Keratinocyte (primary cell): Measurements from ENCODE around the gene LMTK2. TPM values are rescaled to one million over a fixed set of nuclear protein-coding genes. Genes with fewer than 3 reads are reported as not detected.

Experiments used
- DNase-seq: peaks from one replicate; pipeline ENCODE4 v3.0.0-alpha.2; 2011; ENCODE audit warnings: low read depth, missing footprints, low spot score
- FAIRE-seq: peaks from 2 replicates; lab custom pipeline; 2011; peaks lifted over from hg19 to GRCh38; lab: Jason Lieb, UNC
- H2AFZ ChIP-seq: 2 replicates; pipeline ENCODE4 v1.6.0; 2012; ENCODE audit warnings: low read length, control low read depth, inconsistent platforms; ENCODE audit not compliant: control insufficient read depth
- H3K27ac ChIP-seq: 2 replicates; pipeline ENCODE4 v1.5.1; 2011; ENCODE audit warnings: low read length; ENCODE audit not compliant: control insufficient read depth, insufficient read depth
- H3K27me3 ChIP-seq: 3 replicates; pipeline ENCODE4 v1.6.0; 2011; ENCODE audit warnings: low read length; ENCODE audit not compliant: control insufficient read depth, insufficient read depth; ENCODE audit errors: extremely low read depth
- H3K36me3 ChIP-seq, 2 experiments: 2 replicates in 1 of 2; 3 replicates in 1 of 2; pipeline ENCODE4 v1.5.1; 2011; ENCODE audit warnings: low read length in 2 of 2, mild to moderate bottlenecking in 1 of 2; ENCODE audit not compliant: control insufficient read depth in 2 of 2, insufficient read depth in 2 of 2; ENCODE audit errors: extremely low read depth in 1 of 2
- H3K4me1 ChIP-seq: 3 replicates; pipeline ENCODE4 v1.5.1; 2011; ENCODE audit warnings: low read length; ENCODE audit not compliant: control insufficient read depth, insufficient read depth; ENCODE audit errors: extremely low read depth
- H3K4me2 ChIP-seq: 3 replicates; pipeline ENCODE4 v1.6.0; 2011; ENCODE audit warnings: low read depth, low read length; ENCODE audit not compliant: control insufficient read depth, insufficient read depth; ENCODE audit errors: extremely low read depth
- H3K4me3 ChIP-seq, 3 experiments: fragments of 200-600 bp in 1 of 3; sonication (generic) in 1 of 3; 2 replicates in 2 of 3; 3 replicates in 1 of 3; pipeline ENCODE4 v1.5.1; 2011 to 2016; ENCODE audit warnings: low read length in 3 of 3, mild to moderate bottlenecking in 3 of 3, control low read depth in 2 of 3, inconsistent platforms in 1 of 3, low read depth in 1 of 3, mixed read lengths in 1 of 3, mixed run types in 1 of 3, moderate library complexity in 1 of 3; ENCODE audit not compliant: control insufficient read depth in 2 of 3, insufficient read depth in 2 of 3; ENCODE audit errors: extremely low read depth in 1 of 3
- H3K79me2 ChIP-seq: 2 replicates; pipeline ENCODE4 v1.6.0; 2012; ENCODE audit warnings: low read length; ENCODE audit not compliant: control insufficient read depth, insufficient read depth
- H3K9ac ChIP-seq: 3 replicates; pipeline ENCODE4 v1.6.0; 2011; ENCODE audit warnings: low read length; ENCODE audit not compliant: control insufficient read depth, insufficient read depth; ENCODE audit errors: extremely low read depth
- H3K9me1 ChIP-seq: 3 replicates; pipeline ENCODE4 v1.6.0; 2011; ENCODE audit warnings: low read length; ENCODE audit not compliant: control insufficient read depth, insufficient read depth; ENCODE audit errors: extremely low read depth
- H3K9me3 ChIP-seq: 2 replicates; pipeline ENCODE4 v1.5.1; 2012; ENCODE audit warnings: low read depth, low read length; ENCODE audit not compliant: control insufficient read depth
- H4K20me1 ChIP-seq: 3 replicates; pipeline ENCODE4 v1.6.0; 2011; ENCODE audit warnings: low read length; ENCODE audit not compliant: control insufficient read depth, insufficient read depth; ENCODE audit errors: extremely low read depth
- CTCF ChIP-seq, 3 experiments: IDR thresholded peaks in 1 of 3; conservative IDR thresholded peaks in 1 of 3; optimal IDR thresholded peaks in 1 of 3; 2 replicates in 2 of 3; 3 replicates in 1 of 3; pipeline versions ENCODE3 to v1.5.1; 2011; ENCODE audit warnings: low read length in 3 of 3, mild to moderate bottlenecking in 3 of 3, moderate library complexity in 2 of 3, control low read depth in 1 of 3, inconsistent platforms in 1 of 3; ENCODE audit not compliant: insufficient read depth in 2 of 3; ENCODE audit errors: extremely low read depth in 1 of 3
- EZH2 ChIP-seq: IDR thresholded peaks from one replicate; pipeline ENCODE4 v1.6.1; 2012; ENCODE audit warnings: inconsistent platforms, mild to moderate bottlenecking, low read length, moderate library complexity
- dilution Hi-C: fragments of 300-500 bp; cut with MboI; formaldehyde crosslinking; loops from one replicate; pipeline ENCODE4 v1.7.0; 2020; ENCODE audit warnings: low sequenced_read_pairs; ENCODE audit not compliant: extremely low pct_ligation_motif_present
- polyA plus RNA-seq, 5 experiments: library from polyadenylated mRNA; depleted of rRNA in 3 of 5; stranded (reverse) in 3 of 5; stranded (forward) in 1 of 5; unstranded in 1 of 5; fragments of >200 nt; gene quantifications; 1 replicate in 1 of 5; 2 replicates in 3 of 5; 3 replicates in 1 of 5; pipeline versions ENCODE4 v1.2.1 to v1.2.3, GENCODE V29; 2011 to 2012; ENCODE audit warnings: missing spikeins in 2 of 5, low read depth in 1 of 5, low replicate concordance in 1 of 5

LMTK2 gene
- polyA plus RNA-seq, 1 donor (not counting 4 experiments of a cell fraction or from before 2014, with no cell fraction given) = 6.6 TPM

DNA sequence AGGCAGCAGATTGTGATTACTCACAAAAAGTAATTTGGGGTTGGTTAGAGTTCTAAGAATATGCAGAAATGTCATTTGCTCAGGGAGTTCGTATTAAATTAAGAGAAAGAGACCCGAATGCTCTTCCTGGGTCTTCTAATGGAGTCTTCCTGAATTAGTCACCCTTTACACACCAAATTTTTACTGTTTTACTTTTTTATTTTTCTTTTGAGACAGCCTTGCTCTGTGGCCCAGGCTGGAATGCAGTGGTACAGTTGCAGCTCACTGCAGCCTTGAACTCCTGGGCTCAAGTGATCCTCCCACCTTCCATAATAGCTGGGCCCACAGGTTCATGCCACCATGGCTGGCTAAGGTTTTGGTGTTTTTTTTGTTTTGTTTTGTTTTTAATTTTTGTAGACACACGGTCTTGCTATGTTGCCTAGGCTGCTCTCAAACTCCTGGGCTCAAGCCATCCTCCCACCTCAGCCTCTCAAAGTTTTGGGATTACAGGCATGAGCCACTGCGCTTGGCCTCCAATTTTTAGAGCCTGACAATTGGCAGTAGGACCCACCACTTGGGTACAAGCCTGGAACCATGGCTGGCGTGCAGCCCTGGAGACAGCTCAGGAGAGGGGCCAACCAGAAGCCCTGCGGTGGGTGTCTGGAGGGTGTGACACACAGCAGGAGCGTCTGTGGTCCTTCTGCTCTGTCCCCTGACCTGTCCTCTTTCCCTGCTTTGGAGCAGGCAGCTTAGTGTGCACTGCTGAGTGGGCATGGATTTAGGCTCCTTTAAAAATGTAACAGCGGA, 88.2 kb downstream of the LMTK2 start:
- no peak for TF ChIP-seq EZH2
- no peak for TF ChIP-seq CTCF (optimal IDR thresholded peaks at IDR 0.05 in 1 of 3, IDR thresholded peaks at IDR 0.05 in 1 of 3, conservative IDR thresholded peaks at IDR 0.05 in 1 of 3; ENCODE audit: extremely low read depth in 1 of 3, insufficient read depth in 2 of 3, low read length in 3 of 3)
- H2AFZ ChIP-seq = no peak overlapping the region
- no peak overlapping the region for H3K4me3 ChIP-seq
- FAIRE-seq (no peak), DNase-seq (no peak)
- H3K4me1 ChIP-seq = no peaks in the 10 kb centered on the region
- H3K4me2 ChIP-seq = no peak overlapping the region
- peaks cover 0 to 20% of the 10 kb centered on the region in 2 experiments for H3K36me3 ChIP-seq
- no peaks in the 10 kb centered on the region for H3K27me3 ChIP-seq
- H3K79me2 ChIP-seq = peaks cover 4% of the 10 kb centered on the region
- no peak overlapping the region for H3K9ac ChIP-seq
- H3K9me1 ChIP-seq = no peaks in the 10 kb centered on the region
- peaks cover 2% of the 10 kb centered on the region for H4K20me1 ChIP-seq
- no peaks in the 10 kb centered on the region for H3K9me3 ChIP-seq
- dilution Hi-C loops = no loop called here
- H3K27ac ChIP-seq = no peak overlapping the region

DNA sequence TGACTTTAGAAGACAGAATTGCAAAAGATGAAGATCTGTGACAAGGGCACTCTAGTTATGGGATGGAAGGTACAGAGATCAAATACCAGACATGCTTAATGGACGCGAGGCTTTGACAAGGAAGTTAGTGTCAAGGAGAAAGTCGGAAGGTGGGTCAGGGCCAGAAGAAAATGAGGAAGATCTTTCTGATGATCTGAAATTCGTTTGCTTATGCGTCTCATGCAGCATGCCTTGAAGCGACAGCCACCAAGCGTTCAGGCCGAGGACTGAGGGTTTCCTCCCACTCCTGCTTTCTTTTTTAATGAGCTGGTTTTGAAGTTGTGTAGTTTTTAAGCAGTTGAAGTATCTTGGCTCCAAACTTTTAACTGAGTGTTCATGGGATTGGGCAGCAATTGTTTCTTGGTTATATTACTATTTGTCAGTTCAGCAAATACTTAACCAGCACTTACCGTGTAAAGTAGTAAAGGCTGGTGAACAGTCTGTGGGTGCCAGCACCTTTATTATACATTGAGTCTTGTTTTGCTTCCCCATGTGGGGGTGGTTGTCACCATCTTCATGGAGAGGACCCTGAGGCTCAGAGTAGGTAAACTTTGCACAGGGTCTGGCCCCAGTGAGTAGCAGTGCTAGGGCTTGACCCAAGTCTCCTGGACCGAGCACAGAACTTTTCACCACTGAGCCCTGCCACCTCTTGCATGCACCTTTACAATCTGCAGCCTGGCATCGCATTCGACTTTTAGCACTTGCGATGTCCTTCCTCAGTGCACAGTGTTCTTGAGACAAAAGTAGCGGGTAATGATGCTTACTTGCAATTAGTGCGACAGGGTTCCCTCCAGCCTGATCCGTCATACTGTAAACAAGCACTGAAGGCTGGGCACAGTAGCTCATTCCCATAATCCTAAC, 90.3 kb downstream of the LMTK2 start:
- H4K20me1 ChIP-seq = peaks cover 3% of the 10 kb centered on the region
- peaks cover 9% of the 10 kb centered on the region for H3K79me2 ChIP-seq
- dilution Hi-C loops = no loop called here
- H3K27me3 ChIP-seq = no peaks in the 10 kb centered on the region
- peaks cover 3 to 17% of the 10 kb centered on the region in 2 experiments for H3K36me3 ChIP-seq
- FAIRE-seq (no peak), DNase-seq (no peak)
- TF ChIP-seq EZH2 = no peak
- no peak for TF ChIP-seq CTCF (optimal IDR thresholded peaks at IDR 0.05 in 1 of 3, IDR thresholded peaks at IDR 0.05 in 1 of 3, conservative IDR thresholded peaks at IDR 0.05 in 1 of 3; ENCODE audit: extremely low read depth in 1 of 3, insufficient read depth in 2 of 3, low read length in 3 of 3)
- peaks cover 5% of the 10 kb centered on the region for H3K9me1 ChIP-seq
- H2AFZ ChIP-seq = no peak overlapping the region
- no peak overlapping the region for H3K4me2 ChIP-seq
- H3K9ac ChIP-seq = no peak overlapping the region
- H3K4me1 ChIP-seq = peaks cover under 1% of the 10 kb centered on the region
- no peaks in the 10 kb centered on the region for H3K9me3 ChIP-seq
- H3K27ac ChIP-seq = no peak overlapping the region
- H3K4me3 ChIP-seq = no peak overlapping the region
